Neural cell (in vitro differentiated cells): ENCODE data around the gene ADAMTS4.

Source experiments
- EP300 ChIP-seq: fragments of 450-650 bp; conservative IDR thresholded peaks from 2 replicates; pipeline ENCODE4 v1.6.1; 2014; ENCODE audit warnings: antibody characterized with exemption, mild to moderate bottlenecking, moderate library complexity; ENCODE audit not compliant: poor library complexity, severe bottlenecking
- POLR2AphosphoS5 ChIP-seq: IDR thresholded peaks from 2 replicates; pipeline ENCODE4 v1.6.1; 2012
- TAF1 ChIP-seq: IDR thresholded peaks from 2 replicates; pipeline ENCODE4 v1.6.1; 2012; ENCODE audit warnings: low read depth
- TF ChIP-seq, protein P1 (sequence below): IDR thresholded peaks from 2 replicates; pipeline ENCODE4 v1.6.1; 2012; ENCODE audit warnings: borderline replicate concordance
- TF ChIP-seq, protein P2 (sequence below): fragments of 450-650 bp; IDR thresholded peaks from 2 replicates; pipeline ENCODE4 v1.5.1; 2014; ENCODE audit warnings: antibody characterized with exemption, mild to moderate bottlenecking, moderate library complexity; ENCODE audit not compliant: poor library complexity, severe bottlenecking

DNA sequence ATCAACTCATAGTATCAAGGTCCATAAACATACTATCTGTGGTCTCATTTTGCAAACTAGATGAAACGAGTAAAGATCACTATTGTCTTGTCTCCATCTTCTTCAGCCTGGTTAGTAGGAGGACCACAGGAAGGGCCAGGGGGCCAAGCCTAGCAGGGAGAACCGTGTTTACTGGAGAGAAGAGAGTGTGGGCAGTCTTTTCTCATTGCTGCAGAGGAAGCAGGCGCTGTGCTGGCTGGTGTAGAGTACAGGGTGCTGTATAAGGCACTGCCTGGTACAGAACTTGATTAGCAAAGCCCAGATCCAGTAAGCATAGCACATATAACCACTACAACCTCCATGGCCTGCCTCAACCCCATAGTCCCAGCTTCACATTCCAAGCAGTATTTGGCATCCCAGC, 11.5 kb downstream of the ADAMTS4 start:
- TF ChIP-seq, protein P1, sequence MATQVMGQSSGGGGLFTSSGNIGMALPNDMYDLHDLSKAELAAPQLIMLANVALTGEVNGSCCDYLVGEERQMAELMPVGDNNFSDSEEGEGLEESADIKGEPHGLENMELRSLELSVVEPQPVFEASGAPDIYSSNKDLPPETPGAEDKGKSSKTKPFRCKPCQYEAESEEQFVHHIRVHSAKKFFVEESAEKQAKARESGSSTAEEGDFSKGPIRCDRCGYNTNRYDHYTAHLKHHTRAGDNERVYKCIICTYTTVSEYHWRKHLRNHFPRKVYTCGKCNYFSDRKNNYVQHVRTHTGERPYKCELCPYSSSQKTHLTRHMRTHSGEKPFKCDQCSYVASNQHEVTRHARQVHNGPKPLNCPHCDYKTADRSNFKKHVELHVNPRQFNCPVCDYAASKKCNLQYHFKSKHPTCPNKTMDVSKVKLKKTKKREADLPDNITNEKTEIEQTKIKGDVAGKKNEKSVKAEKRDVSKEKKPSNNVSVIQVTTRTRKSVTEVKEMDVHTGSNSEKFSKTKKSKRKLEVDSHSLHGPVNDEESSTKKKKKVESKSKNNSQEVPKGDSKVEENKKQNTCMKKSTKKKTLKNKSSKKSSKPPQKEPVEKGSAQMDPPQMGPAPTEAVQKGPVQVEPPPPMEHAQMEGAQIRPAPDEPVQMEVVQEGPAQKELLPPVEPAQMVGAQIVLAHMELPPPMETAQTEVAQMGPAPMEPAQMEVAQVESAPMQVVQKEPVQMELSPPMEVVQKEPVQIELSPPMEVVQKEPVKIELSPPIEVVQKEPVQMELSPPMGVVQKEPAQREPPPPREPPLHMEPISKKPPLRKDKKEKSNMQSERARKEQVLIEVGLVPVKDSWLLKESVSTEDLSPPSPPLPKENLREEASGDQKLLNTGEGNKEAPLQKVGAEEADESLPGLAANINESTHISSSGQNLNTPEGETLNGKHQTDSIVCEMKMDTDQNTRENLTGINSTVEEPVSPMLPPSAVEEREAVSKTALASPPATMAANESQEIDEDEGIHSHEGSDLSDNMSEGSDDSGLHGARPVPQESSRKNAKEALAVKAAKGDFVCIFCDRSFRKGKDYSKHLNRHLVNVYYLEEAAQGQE: no peak
- TF ChIP-seq, protein P2, sequence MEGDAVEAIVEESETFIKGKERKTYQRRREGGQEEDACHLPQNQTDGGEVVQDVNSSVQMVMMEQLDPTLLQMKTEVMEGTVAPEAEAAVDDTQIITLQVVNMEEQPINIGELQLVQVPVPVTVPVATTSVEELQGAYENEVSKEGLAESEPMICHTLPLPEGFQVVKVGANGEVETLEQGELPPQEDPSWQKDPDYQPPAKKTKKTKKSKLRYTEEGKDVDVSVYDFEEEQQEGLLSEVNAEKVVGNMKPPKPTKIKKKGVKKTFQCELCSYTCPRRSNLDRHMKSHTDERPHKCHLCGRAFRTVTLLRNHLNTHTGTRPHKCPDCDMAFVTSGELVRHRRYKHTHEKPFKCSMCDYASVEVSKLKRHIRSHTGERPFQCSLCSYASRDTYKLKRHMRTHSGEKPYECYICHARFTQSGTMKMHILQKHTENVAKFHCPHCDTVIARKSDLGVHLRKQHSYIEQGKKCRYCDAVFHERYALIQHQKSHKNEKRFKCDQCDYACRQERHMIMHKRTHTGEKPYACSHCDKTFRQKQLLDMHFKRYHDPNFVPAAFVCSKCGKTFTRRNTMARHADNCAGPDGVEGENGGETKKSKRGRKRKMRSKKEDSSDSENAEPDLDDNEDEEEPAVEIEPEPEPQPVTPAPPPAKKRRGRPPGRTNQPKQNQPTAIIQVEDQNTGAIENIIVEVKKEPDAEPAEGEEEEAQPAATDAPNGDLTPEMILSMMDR: no peak
- TF ChIP-seq TAF1: no peak
- TF ChIP-seq POLR2AphosphoS5: no peak
- TF ChIP-seq EP300: no peak
